ENCODE data around the gene ISM1.

ISM1 gene

DNA sequence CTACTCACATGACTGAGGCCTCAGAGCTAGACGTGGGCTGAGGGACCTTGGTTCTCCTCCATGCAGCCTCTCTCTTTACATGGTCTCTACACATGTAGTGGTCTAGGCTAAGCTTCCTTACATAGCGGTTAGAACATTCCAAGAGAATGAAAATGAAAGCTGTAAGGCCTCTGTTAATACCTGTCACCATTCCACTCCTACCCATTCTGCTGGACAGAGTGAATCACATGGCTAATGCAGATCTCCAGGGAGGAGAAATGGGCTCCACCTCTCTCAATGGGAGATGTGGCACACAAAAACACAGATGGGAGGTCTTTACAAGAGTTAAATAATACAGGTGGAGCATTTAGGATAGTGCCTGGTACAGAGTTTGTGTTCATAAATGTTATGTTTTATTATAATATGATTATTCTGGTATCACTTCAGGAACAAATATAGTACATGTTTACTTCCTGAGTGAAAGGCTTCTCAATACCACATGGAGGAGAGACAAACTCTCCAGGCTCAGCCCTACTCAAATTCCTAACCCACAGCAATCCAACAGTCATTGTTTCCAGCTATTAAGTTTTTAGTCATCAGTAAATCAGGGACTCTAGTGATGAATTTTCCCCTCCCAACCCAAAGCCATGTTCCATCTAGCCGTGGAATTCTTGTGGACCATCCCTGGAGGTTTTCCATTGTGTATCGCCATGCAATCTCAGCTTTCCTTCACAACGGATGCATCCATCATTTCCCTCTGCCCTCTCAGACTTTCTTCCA is 57.9 kb downstream of the ISM1 start:
- DNase-seq (ENCODE audit: low read depth in 2 of 3, low spot score in 2 of 3), result no peak

DNA sequence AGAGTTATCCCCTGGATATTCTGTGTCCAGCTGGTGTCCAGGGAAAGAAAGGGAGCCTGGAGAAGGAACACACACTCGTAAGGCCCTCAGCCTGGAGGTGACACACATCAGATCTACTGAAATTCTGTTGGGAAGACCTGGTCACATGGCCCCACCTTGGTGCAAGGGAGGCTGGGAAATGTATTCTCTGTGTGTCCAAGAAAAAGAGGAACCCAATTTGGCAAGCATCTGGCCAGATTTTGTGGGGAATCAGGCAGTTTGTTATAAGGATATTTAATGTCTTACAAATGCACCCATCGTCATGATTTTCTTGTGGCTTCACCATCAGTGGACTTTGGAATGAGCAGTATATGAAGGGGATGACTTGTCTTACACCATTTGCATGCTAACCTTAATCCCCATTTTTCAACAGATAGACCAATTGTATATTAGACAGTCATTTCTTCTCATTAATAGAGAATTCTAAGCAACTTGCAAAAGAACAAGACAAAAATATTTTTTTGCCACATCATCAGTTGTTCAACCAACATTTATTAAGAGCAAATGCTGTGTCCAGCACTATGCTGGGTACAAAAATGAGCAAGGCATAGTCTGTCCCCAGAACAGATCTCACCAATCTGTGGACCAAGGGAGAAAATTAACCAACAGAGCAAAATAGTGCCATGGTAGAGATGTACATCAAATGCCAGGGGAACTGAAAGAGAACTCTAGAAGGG is 59.7 kb downstream of the ISM1 start:
- no peak for DNase-seq (ENCODE audit: low read depth in 2 of 3, low spot score in 2 of 3)

DNA sequence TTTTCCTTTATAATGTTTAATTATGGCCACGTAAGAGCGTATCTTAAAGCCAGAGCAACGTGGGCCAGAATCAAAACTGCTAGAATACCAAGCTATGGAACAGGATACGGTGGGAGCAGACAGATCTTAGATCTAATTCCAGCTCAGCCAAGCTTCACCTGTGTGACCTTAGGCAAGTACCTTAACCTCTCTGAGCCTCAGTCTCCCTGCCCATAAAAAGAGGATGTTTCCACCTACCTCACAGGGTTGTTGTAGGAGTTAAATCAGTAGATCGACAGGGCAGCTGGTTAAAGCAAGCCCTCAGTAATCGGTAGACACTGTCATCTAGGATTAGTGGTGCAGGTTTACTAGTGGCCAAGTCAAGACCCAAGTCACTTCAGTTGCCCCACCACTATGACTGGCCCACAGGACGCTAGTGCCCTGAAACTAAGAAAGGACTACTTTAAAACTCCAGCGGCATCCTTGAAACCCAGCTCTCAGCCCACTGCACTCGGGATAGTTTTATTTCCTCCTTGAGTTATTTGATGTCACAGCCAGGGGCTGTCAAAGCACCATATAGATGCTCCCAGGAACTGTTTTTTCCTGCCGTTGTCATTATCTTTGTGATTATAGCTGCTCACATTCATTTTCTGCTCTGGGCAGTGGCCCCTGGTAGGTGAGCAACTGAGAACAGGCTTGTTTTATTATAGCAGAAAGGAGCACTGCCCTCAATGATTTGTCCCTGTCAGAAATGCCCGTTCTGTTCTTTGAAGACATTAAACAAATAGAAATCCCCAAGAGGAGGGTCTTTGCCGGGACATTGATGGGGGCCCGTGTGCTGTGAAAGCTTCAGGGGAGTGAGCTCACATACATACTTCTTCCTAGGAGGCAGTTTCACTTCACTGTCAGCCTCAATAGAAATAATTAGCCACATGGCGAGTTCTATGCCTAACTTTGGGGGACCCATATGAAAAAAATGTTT is 63.1 kb downstream of the ISM1 start:
- DNase-seq (ENCODE audit: low read depth in 2 of 3, low spot score in 2 of 3), result no peak

DNA sequence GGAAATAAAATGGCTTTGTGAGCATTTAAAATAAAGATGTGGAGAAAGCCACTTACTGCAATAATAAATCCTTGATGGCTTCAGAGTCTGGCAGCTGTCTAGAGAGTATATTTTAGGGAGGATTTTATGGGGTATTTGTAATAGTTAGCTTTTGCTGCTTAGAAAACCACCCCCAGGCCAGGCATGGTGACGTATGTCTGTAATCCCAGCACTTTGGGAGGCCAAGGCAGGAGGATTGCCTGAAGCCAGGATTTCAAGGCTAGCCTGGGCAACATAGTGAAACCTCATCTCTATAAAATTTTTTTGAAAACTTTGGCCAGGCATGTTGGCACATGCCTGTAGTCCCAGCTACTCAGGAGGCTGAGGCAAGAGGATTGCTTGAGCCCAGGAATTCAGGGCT is 63.8 kb downstream of the ISM1 start:
- no peak for DNase-seq (ENCODE audit: low read depth in 2 of 3, low spot score in 2 of 3)

DNA sequence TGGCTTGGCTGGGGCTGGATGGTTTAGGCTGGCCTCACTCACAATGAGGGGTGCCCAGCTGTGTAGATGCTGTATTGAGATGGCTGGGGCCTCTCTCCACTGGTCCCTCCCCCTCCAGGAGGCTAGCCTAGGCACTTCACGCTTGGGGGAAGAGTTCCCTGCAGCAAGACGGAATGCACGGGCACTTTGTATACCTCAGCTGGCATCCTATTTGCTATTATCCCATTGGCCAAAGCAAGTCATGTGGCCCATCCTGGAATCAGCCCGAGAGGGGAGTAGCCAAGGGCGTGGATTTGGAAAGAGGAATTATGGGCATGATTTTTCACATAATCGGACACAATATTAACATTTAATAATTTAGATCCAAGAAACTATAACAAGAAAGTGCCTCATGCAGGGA is 64.3 kb downstream of the ISM1 start:
- DNase-seq (ENCODE audit: low read depth in 2 of 3, low spot score in 2 of 3), result no peak

DNA sequence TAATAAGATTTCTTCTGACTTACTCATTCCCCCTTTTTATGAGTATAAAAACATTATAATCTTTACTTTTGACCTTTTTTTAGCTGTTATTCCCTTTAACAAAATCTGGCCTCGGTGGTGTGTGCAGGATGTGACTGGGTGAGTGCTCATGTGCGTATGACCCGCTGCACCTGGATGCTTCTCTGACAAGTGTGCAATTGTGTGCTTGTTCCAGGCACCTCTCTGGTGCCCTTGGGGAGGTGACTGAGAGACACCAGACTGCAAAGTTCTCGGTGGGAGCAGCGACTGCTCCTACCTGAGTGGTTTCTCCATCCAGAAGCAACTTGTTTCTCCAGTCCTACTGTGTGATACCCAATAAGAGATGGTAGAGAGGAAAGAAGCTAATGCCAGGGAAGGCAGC is 65.0 kb downstream of the ISM1 start:
- DNase-seq (ENCODE audit: low read depth in 2 of 3, low spot score in 2 of 3), result no peak

DNA sequence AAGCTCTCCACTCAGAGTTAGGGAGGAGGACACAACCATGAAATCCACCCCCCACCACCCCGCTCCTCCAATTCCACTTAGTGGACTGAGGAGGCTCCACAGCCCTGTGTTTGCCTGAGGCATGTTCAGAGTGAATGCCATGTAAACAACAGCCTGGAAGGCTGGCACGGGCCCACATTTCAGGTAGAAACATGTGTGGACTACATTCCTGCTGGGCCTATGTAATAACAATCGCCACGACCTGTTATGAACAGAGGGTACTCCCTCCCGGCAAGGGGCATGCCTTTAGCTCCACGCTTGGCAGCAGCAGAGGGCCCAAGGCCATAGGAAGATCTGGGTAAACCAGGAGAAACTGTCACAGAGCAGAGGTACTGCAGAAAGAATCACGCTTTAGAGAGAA is 65.5 kb downstream of the ISM1 start:
- DNase-seq (ENCODE audit: low read depth in 2 of 3, low spot score in 2 of 3), result no peak

DNA sequence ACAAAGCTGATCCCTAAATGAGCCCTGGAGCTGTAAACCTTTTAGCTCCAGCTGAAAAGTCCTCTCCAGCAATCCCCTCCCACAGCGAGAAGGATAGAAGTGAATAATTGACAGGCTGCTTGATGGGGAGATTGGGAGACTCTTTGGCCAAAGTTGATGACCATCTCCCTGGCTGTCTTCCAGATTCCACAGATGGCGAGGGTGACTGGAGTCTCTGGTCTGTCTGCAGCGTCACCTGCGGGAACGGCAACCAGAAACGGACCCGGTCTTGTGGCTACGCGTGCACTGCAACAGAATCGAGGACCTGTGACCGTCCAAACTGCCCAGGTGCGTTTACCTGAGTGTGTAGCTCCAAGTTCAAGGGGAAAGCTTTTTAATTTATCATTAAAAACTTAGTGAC is 67.3 kb downstream of the ISM1 start:
- DNase-seq (ENCODE audit: low read depth in 2 of 3, low spot score in 2 of 3), result no peak

DNA sequence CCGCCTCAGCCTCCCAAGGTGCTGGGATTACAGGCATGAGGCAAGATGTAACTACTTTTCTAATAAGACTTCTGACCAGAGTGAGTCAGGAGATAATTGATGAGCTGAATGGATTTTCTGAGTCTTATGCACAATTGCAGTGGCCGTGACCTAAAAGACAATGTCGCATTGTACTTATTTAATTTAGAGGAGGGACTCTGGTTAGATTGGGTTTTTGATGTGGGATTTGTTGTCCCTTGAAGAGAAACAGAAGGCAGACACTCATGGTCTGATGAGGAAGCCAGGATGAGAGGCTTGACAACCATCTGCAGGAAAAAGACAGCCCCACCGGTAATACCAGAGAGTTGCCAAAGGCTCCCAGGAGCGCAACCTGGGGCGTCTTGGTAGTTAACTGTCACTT is 68.0 kb downstream of the ISM1 start:
- no peak for DNase-seq (ENCODE audit: low read depth in 2 of 3, low spot score in 2 of 3)

DNA sequence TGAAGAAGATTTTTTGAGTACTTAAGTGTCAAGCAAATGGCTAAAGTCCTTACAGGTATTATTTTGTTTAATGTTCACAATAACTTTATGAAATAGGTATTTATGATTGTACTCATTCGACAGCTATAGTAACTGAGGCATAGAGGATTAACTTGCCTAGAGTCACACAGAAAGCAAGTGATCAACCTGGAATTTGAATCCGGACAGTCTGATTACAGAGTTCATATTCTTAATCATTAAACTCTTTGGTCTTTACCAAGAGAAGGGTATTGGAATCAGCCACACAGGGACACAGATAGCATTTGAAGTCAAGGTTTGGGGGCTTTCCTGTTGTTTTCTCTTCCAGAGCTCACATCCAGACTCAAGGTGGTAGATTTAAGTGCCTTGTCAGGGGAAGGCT is 69.7 kb downstream of the ISM1 start:
- no peak for DNase-seq (ENCODE audit: low read depth in 2 of 3, low spot score in 2 of 3)

DNA sequence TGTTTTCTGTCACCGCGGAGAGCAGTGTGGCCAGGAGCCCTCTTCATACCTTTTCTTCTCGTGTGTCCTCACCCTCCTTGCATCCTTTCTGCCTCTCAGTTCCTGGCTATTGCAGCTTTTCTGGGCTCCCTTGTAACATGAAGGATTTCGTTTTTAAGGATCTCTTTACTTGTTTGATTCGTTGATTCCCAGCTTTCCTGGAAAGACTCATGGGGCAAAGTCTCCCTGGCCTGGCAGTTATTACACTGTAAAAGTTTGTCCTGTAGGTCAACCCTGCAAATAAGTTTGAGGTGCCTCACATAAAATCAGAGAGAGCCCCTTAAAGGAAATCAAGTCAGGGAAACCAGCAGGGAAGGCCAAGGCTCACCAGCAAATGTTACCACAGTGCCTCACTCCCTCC is 70.1 kb downstream of the ISM1 start:
- DNase-seq (ENCODE audit: low read depth in 2 of 3, low spot score in 2 of 3), result no peak

DNA sequence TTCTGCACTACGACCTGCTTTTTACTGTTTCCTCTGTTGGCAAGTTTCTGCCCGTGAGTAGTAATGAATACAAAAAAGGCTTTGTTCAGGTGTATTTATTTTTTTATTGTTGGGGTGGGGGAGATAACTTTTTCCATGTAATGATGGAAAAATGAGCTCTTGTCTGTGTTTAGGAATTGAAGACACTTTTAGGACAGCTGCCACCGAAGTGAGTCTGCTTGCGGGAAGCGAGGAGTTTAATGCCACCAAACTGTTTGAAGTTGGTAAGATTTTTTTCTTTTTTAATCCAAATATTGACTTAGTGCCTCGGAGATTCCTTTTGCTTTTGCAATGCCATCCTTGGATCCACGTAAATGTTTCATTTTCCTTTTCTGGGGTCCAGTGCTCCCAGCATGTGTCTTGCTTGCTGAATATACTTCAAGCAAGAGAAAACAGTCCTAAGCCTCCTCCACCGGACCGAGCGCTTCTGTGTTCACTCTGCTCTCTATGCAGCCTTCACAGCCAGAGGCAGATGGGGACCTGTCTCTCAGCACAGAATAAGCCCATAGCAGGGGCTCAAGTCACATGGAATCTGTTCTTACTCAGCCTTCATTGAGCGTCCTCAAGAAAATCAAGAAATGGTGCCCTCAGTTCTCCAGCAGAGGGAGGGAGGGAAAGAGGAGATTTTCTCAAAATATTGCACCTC is 71.3 kb downstream of the ISM1 start:
- no peak for DNase-seq (ENCODE audit: low read depth in 2 of 3, low spot score in 2 of 3)

DNA sequence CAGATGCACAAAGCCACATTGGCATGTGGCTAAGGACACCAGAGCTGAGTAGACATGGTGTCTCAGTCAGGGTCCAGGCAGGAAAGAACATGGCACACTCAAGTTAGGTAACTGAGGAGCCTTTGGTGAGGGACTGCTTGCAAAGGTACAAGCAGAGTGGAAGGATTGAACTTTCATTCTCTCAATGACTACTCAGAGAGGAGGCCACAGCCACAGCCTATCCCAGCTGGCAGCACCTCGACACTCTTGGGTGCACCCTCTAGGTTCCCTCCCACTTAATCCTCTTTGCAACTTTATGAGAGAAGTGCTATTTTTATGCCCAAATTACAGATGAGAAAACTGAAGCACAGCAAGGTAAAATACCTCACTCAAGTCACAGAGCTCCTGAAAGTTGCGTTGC is 73.4 kb downstream of the ISM1 start:
- no peak for DNase-seq (ENCODE audit: low read depth in 2 of 3, low spot score in 2 of 3)

DNA sequence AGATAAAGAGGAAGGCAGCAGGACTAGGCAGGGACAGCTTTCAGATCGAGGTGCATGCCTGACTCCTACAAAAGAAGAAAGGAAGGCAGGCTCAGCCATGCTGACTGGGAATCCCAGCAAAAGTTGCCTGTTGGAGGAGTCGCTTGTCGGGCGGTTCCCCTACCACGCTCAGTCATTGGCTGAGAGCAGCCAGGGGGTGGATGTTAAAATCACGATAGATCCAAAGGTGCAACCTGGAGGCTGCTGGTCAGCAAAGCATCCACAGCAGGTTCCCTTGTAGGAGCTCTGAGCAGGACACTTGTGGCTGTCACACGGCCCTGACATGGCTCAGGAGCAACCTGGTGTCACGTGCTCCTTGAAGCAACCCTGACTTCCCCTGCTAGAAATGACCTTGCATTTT is 74.6 kb downstream of the ISM1 start:
- no peak for DNase-seq (ENCODE audit: low read depth in 2 of 3, low spot score in 2 of 3)

DNA sequence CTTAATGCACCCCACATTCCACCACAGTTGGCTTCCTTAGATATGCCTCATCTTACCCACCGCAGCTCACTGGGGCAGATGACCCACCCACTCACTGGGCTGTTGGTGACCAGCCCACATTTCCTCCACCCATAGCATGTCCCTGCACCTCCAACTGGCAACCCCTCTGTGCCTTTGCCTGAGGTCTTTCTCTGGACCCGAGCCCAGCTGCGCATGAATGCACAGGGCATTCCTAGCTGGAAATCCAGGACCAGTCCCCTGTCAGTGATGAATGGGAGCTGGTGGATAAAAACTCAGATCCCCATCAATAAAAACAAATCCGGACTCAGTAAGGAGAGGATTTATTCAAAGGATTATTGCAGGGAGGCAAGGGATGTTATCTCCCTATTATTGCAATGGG is 75.0 kb downstream of the ISM1 start:
- DNase-seq (ENCODE audit: low read depth in 2 of 3, low spot score in 2 of 3), result no peak

DNA sequence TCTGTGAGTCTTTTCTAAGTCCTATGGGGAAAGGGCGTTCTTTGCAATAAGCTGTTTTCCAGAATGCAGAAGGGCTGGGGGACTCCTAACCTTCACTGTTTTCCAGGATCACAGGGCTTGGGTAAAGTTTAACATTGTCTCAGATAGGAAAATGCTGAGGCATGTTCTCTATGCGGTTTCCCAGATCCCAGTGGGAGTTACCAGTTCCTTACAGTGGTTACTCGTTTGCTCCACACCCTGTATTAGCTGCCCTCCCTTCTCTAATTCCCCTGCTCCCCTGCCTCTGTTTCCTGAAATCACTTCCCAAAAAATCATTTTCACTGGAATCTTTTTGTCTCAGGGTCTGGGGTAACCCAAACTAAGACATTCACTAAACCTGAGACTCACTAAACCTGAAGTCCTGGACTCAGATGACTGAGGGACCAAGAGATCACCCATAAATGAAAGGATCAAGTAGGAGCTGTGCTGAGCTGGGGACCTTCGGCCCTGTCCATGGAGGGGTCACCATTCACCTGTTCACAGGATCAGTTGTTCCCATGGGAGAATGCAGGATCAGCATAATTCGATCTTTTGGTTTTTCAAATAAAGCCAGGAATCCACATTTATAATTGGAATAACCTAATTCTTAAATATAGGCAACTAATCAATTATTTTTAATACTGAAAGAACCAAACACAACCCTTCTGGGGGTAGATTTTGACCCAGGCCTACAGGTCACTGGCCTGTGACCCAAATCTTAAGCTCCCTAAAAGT is 76.2 kb downstream of the ISM1 start:
- DNase-seq (ENCODE audit: low read depth in 2 of 3, low spot score in 2 of 3), result no peak

DNA sequence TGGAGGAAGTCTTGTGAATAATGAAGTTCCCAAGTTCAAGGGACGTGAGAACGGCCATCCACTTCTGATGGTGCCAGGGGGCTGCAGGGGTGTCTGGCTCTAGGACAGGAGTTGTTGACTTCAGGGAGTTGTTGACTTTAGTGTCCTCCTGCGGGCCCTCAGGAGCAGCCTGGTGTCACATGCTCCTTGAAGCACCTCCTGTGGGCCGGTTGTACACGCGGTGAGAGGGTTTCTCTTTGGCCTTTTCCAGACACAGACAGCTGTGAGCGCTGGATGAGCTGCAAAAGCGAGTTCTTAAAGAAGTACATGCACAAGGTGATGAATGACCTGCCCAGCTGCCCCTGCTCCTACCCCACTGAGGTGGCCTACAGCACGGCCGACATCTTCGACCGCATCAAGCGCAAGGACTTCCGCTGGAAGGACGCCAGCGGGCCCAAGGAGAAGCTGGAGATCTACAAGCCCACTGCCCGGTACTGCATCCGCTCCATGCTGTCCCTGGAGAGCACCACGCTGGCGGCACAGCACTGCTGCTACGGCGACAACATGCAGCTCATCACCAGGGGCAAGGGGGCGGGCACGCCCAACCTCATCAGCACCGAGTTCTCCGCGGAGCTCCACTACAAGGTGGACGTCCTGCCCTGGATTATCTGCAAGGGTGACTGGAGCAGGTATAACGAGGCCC is 77.8 kb downstream of the ISM1 start:
- no peak for DNase-seq (ENCODE audit: low read depth in 2 of 3, low spot score in 2 of 3)

DNA sequence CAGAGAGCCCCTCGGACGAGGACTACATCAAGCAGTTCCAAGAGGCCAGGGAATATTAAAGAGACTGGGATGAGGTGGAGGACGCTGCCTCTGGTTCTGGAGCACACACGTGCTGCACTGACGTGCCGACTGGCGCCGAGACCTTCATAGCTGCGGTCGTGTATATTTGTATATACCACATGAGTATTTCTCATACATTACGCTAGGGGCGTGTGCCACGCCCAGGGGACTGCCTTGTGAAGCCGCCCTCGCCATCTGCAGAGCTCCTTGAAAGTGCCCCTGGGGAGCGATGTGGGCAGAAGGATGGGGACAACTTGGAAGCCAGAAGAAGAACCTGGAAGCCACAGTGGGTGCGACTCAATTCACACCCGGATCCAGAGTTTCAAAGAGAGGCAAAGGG is 78.3 kb downstream of the ISM1 start:
- no peak for DNase-seq (ENCODE audit: low read depth in 2 of 3, low spot score in 2 of 3)

DNA sequence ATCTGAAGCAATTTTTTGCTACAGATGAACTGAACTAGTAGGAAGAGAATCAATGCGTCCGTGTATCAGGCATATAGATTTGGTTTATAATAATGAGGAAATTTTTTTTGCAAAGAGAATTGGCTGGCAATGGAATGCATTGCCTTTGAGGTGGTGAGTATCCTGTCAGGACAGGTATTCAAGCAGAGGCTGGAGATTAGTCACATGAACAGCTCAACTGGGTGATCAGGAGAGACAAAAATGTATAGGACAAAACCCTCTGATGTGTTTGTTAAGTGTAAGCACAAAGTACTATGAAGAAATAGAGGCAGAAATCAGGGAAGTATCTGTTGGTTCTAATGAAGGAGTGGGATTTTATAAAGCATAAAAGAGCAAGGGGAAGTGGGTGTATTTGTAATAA is 80.5 kb downstream of the ISM1 start:
- no peak for DNase-seq (ENCODE audit: low read depth in 2 of 3, low spot score in 2 of 3)
